Measurements from ENCODE around the gene THSD7B. TPM values are rescaled to one million over a fixed set of nuclear protein-coding genes. Genes with fewer than 3 reads are reported as not detected.

The THSD7B gene
- total and polyA plus RNA-seq, 10 donors: 0.02 to 0.17 (median 0.09) TPM; not detected in 7

GRCh38 chr2:136909777-136910176 lies 144.4 kb downstream of the THSD7B start:
- intact Hi-C loops (cut with DNase I; ENCODE audit: low total_unique reads): no loop called here
- 39 to 53% (median 45%) methylated on average over 1 of the region's 1 CpG for WGBS, 5 donors
- no peak for DNase-seq

GRCh38 chr2:136916131-136916530 lies 150.8 kb downstream of the THSD7B start:
- TF ChIP-seq CTCF (IDR thresholded peaks at IDR 0.05 in 8 of 11, conservative IDR thresholded peaks at IDR 0.05 in 3 of 11): no peak
- TF ChIP-seq POLR2AphosphoS5 (IDR thresholded peaks at IDR 0.05): no peak
- no peak for TF ChIP-seq POLR2A (IDR thresholded peaks at IDR 0.05)
- H3K9me3 ChIP-seq: peaks cover 0 to 14% (median 0%) of the 10 kb centered on the region in 8 donors
- H3K27me3 ChIP-seq (replicated peaks in 1 of 7): no peaks in the 10 kb centered on the region
- H3K4me3 ChIP-seq: no peak overlapping the region
- H3K27ac ChIP-seq: no peak overlapping the region
- whole genome bisulfite sequencing, 5 donors: 63 to 81% (median 71%) methylated on average over 2 of the region's 2 CpGs
- H3K4me1 ChIP-seq: no peaks in the 10 kb centered on the region
- no peaks in the 10 kb centered on the region for H3K36me3 ChIP-seq
- intact Hi-C loops (cut with DNase I; ENCODE audit: low total_unique reads): no loop called here
- no peak for DNase-seq

More at GRCh38 chr2:136909777-136910176, 144.4 kb downstream of the THSD7B start:
- H3K27ac ChIP-seq: no peak overlapping the region
- H3K4me1 ChIP-seq: no peaks in the 10 kb centered on the region
- H3K36me3 ChIP-seq: no peaks in the 10 kb centered on the region
- TF ChIP-seq CTCF (IDR thresholded peaks at IDR 0.05 in 8 of 11, conservative IDR thresholded peaks at IDR 0.05 in 3 of 11) (no peak), POLR2A (IDR thresholded peaks at IDR 0.05) (no peak), POLR2AphosphoS5 (IDR thresholded peaks at IDR 0.05) (no peak)
- H3K27me3 ChIP-seq (replicated peaks in 1 of 7): no peaks in the 10 kb centered on the region
- H3K4me3 ChIP-seq: no peak overlapping the region
- no peaks in the 10 kb centered on the region for H3K9me3 ChIP-seq

GRCh38 chr2:136917411-136917881 lies 152.1 kb downstream of the THSD7B start:
- intact Hi-C loops (cut with DNase I; ENCODE audit: low total_unique reads): no loop called here
- no peak for TF ChIP-seq POLR2A (IDR thresholded peaks at IDR 0.05)
- no peaks in the 10 kb centered on the region for H3K4me1 ChIP-seq
- H3K36me3 ChIP-seq: no peaks in the 10 kb centered on the region
- WGBS, 5 donors: 77 to 86% (median 80%) methylated on average over 5 of the region's 5 CpGs
- no peak overlapping the region for H3K27ac ChIP-seq
- H3K9me3 ChIP-seq: peaks cover 0 to 14% (median 0%) of the 10 kb centered on the region in 8 donors
- H3K4me3 ChIP-seq: no peak overlapping the region
- DNase-seq: no peak
- H3K27me3 ChIP-seq (replicated peaks in 1 of 7): no peaks in the 10 kb centered on the region

- 96 to 100% (median 97%) methylated on average over 4 of the region's 4 CpGs for WGBS, 5 donors
- intact Hi-C loops (cut with DNase I; ENCODE audit: low total_unique reads): no loop called here
- Histone ChIP-seq H3K4me1 (no peaks in the 10 kb centered on the region), H3K36me3 (no peaks in the 10 kb centered on the region), H3K4me3 (no peak overlapping the region), H3K9me3 (peaks cover 0 to 20% (median 3%) of the 10 kb centered on the region in 8 donors), H3K27ac (no peak overlapping the region), H3K27me3 (replicated peaks in 1 of 7) (no peaks in the 10 kb centered on the region)
- DNase-seq: no peak
- TF ChIP-seq CTCF (IDR thresholded peaks at IDR 0.05 in 8 of 11, conservative IDR thresholded peaks at IDR 0.05 in 3 of 11) (no peak), POLR2AphosphoS5 (IDR thresholded peaks at IDR 0.05) (no peak), POLR2A (IDR thresholded peaks at IDR 0.05) (no peak)
Measured at GRCh38 chr2:136919682-136920081, 154.3 kb downstream of the THSD7B start.

Data from spleen (tissue), 11 donors.